HEK293 (cell line): ENCODE data around the gene SRP19.

Experiments used
- CTCF ChIA-PET: fragments of 350-600 bp; formaldehyde crosslinking; extraction: SDS; loops from one replicate; lab custom pipeline; 2021; ENCODE audit warnings: antibody characterized with exemption; lab: Yijun Ruan, JAX
- POLR2A ChIA-PET: fragments of 300-600 bp; formaldehyde crosslinking; extraction: SDS; loops from one replicate; lab custom pipeline; 2020; ENCODE audit warnings: antibody characterized with exemption, inconsistent platforms; lab: Yijun Ruan, JAX
- H3K27ac ChIP-seq: fragments of 200-500 bp; sonication (Bioruptor generic); 2 replicates; pipeline ENCODE4 v1.5.1; 2014; ENCODE audit warnings: low read depth, low read length, control low read depth, inconsistent platforms; ENCODE audit errors: extremely low read depth
- H3K36me3 ChIP-seq, 2 experiments: fragments of 200-500 bp in 1 of 2; sonication (Bioruptor generic) in 1 of 2; 1 replicate in 1 of 2; 2 replicates in 1 of 2; pipeline ENCODE4 v1.5.1; 2014 to 2017; ENCODE audit warnings: inconsistent platforms in 2 of 2, low read length in 2 of 2; ENCODE audit not compliant: control insufficient read depth in 2 of 2, insufficient read depth in 1 of 2
- H3K4me1 ChIP-seq: fragments of 200-500 bp; sonication (Bioruptor generic); 2 replicates; pipeline ENCODE4 v1.5.1; 2014; ENCODE audit warnings: mild to moderate bottlenecking, low read length, inconsistent platforms; ENCODE audit not compliant: control insufficient read depth, insufficient read depth
- H3K4me3 ChIP-seq: 2 replicates; pipeline ENCODE4 v1.5.1; 2011; ENCODE audit warnings: low read depth, mild to moderate bottlenecking, control low read depth, low read length, moderate library complexity
- H3K9me3 ChIP-seq: fragments of 200-500 bp; sonication (Bioruptor generic); 2 replicates; pipeline ENCODE4 v1.5.1; 2014; ENCODE audit warnings: low read depth, low read length, inconsistent platforms; ENCODE audit not compliant: control insufficient read depth, insufficient read depth
- KLF7 ChIP-seq: fragments of 450-650 bp; formaldehyde crosslinking; IDR thresholded peaks from 2 replicates; pipeline ENCODE4 v1.5.1; 2016; ENCODE audit warnings: missing biosample characterization, missing genetic modification characterization, borderline replicate concordance
- MEIS1 ChIP-seq: sonication (generic); formaldehyde crosslinking; IDR thresholded peaks from 2 replicates; pipeline ENCODE4 v1.8.1; 2022; ENCODE audit warnings: missing genetic modification reagents, mild to moderate bottlenecking, borderline replicate concordance
- YY2 ChIP-seq: fragments of 450-650 bp; formaldehyde crosslinking; IDR thresholded peaks from 2 replicates; pipeline ENCODE4 v1.5.1; 2016; ENCODE audit warnings: missing biosample characterization, missing genetic modification characterization
- ZBTB20 ChIP-seq: fragments of 450-650 bp; formaldehyde crosslinking; IDR thresholded peaks from 2 replicates; pipeline ENCODE4 v1.5.1; 2016; ENCODE audit warnings: missing biosample characterization, missing genetic modification characterization
- ZNF133 ChIP-seq: fragments of 450-650 bp; formaldehyde crosslinking; IDR thresholded peaks from 2 replicates; pipeline ENCODE4 v1.5.1; 2016; ENCODE audit warnings: missing biosample characterization, missing genetic modification characterization
- ZNF146 ChIP-seq: fragments of 450-650 bp; formaldehyde crosslinking; IDR thresholded peaks from 2 replicates; pipeline ENCODE4 v1.5.1; 2016; ENCODE audit warnings: missing biosample characterization, missing genetic modification characterization
- ZNF157 ChIP-seq: fragments of 450-650 bp; formaldehyde crosslinking; IDR thresholded peaks from 2 replicates; pipeline ENCODE4 v1.5.1; 2016; ENCODE audit warnings: missing biosample characterization, missing genetic modification characterization
- ZNF274 ChIP-seq, 2 experiments: fragments of 200-500 bp in 1 of 2; fragments of 450-650 bp in 1 of 2; sonication (Bioruptor generic) in 1 of 2; formaldehyde crosslinking in 1 of 2; IDR thresholded peaks; 2 replicates each; pipeline versions ENCODE4 v1.5.1 to v1.6.1; 2014 to 2016; ENCODE audit warnings: borderline replicate concordance in 1 of 2, inconsistent platforms in 1 of 2, low read length in 1 of 2, missing biosample characterization in 1 of 2, missing genetic modification characterization in 1 of 2
- ZNF302 ChIP-seq: fragments of 450-650 bp; formaldehyde crosslinking; IDR thresholded peaks from 2 replicates; pipeline ENCODE4 v1.5.1; 2016; ENCODE audit warnings: missing biosample characterization, missing genetic modification characterization, low read depth
- ZNF341 ChIP-seq: fragments of 450-650 bp; formaldehyde crosslinking; IDR thresholded peaks from 2 replicates; pipeline ENCODE4; 2016; ENCODE audit warnings: low read depth, missing biosample characterization, missing genetic modification characterization
- ZNF37A ChIP-seq: fragments of 450-650 bp; IDR thresholded peaks from 2 replicates; pipeline ENCODE4 v1.5.1; 2018; ENCODE audit warnings: missing biosample characterization, missing genetic modification characterization
- ZNF548 ChIP-seq: fragments of 450-650 bp; formaldehyde crosslinking; IDR thresholded peaks from 2 replicates; pipeline ENCODE4 v1.5.1; 2016; ENCODE audit warnings: missing biosample characterization, missing genetic modification characterization
- ZNF555 ChIP-seq: fragments of 450-650 bp; formaldehyde crosslinking; conservative IDR thresholded peaks from 2 replicates; pipeline ENCODE4 v1.5.1; 2017; ENCODE audit warnings: missing biosample characterization, mild to moderate bottlenecking, missing genetic modification characterization, inconsistent platforms
- ZNF660 ChIP-seq: fragments of 450-650 bp; IDR thresholded peaks from 2 replicates; pipeline ENCODE4 v1.5.1; 2018; ENCODE audit warnings: missing biosample characterization, mild to moderate bottlenecking, missing genetic modification characterization
- ZNF830 ChIP-seq: fragments of 450-650 bp; IDR thresholded peaks from 2 replicates; pipeline ENCODE4 v1.5.0; 2018; ENCODE audit warnings: missing biosample characterization, missing genetic modification characterization, low read depth, mild to moderate bottlenecking, moderate library complexity
- ZSCAN16 ChIP-seq: fragments of 450-650 bp; formaldehyde crosslinking; IDR thresholded peaks from 2 replicates; pipeline ENCODE4 v1.5.1; 2016; ENCODE audit warnings: missing biosample characterization, missing genetic modification characterization
- TF ChIP-seq, protein P1 (sequence below): fragments of 450-650 bp; formaldehyde crosslinking; IDR thresholded peaks from 2 replicates; pipeline ENCODE4 v1.5.1; 2016; ENCODE audit warnings: missing biosample characterization, missing genetic modification characterization
- TF ChIP-seq, protein P2 (sequence below): fragments of 450-650 bp; formaldehyde crosslinking; IDR thresholded peaks from 2 replicates; pipeline ENCODE4; 2016; ENCODE audit warnings: missing biosample characterization, missing genetic modification characterization
- TF ChIP-seq, protein P3 (sequence below): fragments of 450-650 bp; IDR thresholded peaks from 2 replicates; pipeline ENCODE4 v1.5.1; 2018; ENCODE audit warnings: missing biosample characterization, mild to moderate bottlenecking, missing genetic modification characterization
- TF ChIP-seq, protein P4 (sequence below): fragments of 450-650 bp; formaldehyde crosslinking; IDR thresholded peaks from 2 replicates; pipeline ENCODE4 v1.5.1; 2017; ENCODE audit warnings: missing biosample characterization, missing genetic modification characterization
- TF ChIP-seq, protein P5 (sequence below): fragments of 450-650 bp; formaldehyde crosslinking; IDR thresholded peaks from 2 replicates; pipeline ENCODE4 v1.5.1; 2016; ENCODE audit warnings: missing biosample characterization, missing genetic modification characterization, borderline replicate concordance
- TF ChIP-seq, protein P6 (sequence below): fragments of 450-650 bp; formaldehyde crosslinking; IDR thresholded peaks from 2 replicates; pipeline ENCODE4 v1.5.1; 2016; ENCODE audit warnings: missing biosample characterization, missing genetic modification characterization

SRP19 gene

DNA sequence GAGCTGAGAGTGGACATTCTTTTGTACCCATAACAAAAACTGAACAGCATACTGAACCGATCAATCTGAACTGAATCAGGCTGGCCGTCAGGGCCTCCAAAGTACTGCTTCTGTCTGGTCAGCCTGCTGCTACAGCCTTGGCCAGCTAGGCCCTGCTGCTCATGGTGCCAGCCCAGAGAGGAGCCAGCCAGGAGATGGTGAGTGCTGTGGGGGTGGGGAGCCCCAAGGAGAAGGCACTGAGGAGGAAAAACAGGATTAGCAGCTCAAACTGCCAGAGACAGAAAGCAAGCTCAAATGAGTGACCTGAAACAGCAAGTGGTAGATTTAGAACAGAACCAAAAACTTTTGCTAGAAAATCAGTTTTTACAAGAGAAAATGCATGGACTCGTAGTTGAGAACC lies 23.9 kb downstream of the SRP19 start:
- TF ChIP-seq, protein P1, sequence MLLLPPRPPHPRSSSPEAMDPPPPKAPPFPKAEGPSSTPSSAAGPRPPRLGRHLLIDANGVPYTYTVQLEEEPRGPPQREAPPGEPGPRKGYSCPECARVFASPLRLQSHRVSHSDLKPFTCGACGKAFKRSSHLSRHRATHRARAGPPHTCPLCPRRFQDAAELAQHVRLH (tag by site-specific recombination): no peak
- TF ChIP-seq ZNF341 (tag by site-specific recombination) (no peak), ZNF133 (tag by site-specific recombination) (no peak)
- TF ChIP-seq, protein P2, sequence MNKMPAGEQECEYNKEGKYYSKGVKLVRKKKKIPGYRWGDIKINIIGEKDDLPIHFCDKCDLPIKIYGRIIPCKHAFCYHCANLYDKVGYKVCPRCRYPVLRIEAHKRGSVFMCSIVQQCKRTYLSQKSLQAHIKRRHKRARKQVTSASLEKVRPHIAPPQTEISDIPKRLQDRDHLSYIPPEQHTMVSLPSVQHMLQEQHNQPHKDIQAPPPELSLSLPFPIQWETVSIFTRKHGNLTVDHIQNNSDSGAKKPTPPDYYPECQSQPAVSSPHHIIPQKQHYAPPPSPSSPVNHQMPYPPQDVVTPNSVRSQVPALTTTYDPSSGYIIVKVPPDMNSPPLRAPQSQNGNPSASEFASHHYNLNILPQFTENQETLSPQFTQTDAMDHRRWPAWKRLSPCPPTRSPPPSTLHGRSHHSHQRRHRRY (tag by site-specific recombination): no peak

DNA sequence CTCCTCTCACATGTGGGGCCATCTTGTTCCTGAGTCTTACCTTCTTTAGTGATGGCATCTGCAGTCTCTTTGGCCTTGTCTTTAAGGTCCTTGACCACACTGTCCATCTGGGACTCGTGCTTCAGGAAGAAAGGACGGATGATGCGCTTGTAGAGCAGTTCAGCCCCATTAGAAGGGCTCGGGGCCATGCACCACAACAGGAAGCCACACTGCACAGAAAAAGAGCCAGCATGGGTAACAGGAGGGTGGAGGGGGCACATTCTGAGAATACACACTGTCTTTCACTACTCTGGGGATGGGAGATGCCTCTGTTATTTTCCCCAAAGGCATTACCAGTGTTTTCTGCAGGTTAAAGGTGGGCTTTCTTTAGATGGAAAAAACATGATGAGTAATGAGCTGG lies 25.9 kb downstream of the SRP19 start:
- CTCF ChIA-PET: no interaction called here
- POLR2A ChIA-PET: no interaction called here
- TF ChIP-seq, protein P3, sequence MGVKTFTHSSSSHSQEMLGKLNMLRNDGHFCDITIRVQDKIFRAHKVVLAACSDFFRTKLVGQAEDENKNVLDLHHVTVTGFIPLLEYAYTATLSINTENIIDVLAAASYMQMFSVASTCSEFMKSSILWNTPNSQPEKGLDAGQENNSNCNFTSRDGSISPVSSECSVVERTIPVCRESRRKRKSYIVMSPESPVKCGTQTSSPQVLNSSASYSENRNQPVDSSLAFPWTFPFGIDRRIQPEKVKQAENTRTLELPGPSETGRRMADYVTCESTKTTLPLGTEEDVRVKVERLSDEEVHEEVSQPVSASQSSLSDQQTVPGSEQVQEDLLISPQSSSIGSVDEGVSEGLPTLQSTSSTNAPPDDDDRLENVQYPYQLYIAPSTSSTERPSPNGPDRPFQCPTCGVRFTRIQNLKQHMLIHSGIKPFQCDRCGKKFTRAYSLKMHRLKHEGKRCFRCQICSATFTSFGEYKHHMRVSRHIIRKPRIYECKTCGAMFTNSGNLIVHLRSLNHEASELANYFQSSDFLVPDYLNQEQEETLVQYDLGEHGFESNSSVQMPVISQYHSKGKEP (tag by site-specific recombination): no peak
- TF ChIP-seq ZNF157 (tag by site-specific recombination) (no peak), ZNF302 (tag by site-specific recombination) (no peak), ZNF555 (tag by site-specific recombination) (no peak), MEIS1 (CRISPR knock-in tag) (no peak), ZNF660 (tag by site-specific recombination) (no peak), ZNF274 (IDR thresholded peaks at IDR 0.05; ENCODE audit: low read length) (no peak), ZNF274 (tag by site-specific recombination; IDR thresholded peaks at IDR 0.05; ENCODE audit: borderline replicate concordance) (no peak), ZNF146 (no peak), ZBTB20 (tag by site-specific recombination) (no peak), ZSCAN16 (tag by site-specific recombination) (no peak), KLF7 (tag by site-specific recombination) (no peak), ZNF37A (tag by site-specific recombination) (no peak), YY2 (tag by site-specific recombination) (no peak), ZNF548 (tag by site-specific recombination) (no peak), ZNF830 (tag by site-specific recombination) (no peak)
- TF ChIP-seq, protein P4, sequence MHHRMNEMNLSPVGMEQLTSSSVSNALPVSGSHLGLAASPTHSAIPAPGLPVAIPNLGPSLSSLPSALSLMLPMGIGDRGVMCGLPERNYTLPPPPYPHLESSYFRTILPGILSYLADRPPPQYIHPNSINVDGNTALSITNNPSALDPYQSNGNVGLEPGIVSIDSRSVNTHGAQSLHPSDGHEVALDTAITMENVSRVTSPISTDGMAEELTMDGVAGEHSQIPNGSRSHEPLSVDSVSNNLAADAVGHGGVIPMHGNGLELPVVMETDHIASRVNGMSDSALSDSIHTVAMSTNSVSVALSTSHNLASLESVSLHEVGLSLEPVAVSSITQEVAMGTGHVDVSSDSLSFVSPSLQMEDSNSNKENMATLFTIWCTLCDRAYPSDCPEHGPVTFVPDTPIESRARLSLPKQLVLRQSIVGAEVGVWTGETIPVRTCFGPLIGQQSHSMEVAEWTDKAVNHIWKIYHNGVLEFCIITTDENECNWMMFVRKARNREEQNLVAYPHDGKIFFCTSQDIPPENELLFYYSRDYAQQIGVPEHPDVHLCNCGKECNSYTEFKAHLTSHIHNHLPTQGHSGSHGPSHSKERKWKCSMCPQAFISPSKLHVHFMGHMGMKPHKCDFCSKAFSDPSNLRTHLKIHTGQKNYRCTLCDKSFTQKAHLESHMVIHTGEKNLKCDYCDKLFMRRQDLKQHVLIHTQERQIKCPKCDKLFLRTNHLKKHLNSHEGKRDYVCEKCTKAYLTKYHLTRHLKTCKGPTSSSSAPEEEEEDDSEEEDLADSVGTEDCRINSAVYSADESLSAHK (tag by site-specific recombination): no peak
- TF ChIP-seq, protein P5, sequence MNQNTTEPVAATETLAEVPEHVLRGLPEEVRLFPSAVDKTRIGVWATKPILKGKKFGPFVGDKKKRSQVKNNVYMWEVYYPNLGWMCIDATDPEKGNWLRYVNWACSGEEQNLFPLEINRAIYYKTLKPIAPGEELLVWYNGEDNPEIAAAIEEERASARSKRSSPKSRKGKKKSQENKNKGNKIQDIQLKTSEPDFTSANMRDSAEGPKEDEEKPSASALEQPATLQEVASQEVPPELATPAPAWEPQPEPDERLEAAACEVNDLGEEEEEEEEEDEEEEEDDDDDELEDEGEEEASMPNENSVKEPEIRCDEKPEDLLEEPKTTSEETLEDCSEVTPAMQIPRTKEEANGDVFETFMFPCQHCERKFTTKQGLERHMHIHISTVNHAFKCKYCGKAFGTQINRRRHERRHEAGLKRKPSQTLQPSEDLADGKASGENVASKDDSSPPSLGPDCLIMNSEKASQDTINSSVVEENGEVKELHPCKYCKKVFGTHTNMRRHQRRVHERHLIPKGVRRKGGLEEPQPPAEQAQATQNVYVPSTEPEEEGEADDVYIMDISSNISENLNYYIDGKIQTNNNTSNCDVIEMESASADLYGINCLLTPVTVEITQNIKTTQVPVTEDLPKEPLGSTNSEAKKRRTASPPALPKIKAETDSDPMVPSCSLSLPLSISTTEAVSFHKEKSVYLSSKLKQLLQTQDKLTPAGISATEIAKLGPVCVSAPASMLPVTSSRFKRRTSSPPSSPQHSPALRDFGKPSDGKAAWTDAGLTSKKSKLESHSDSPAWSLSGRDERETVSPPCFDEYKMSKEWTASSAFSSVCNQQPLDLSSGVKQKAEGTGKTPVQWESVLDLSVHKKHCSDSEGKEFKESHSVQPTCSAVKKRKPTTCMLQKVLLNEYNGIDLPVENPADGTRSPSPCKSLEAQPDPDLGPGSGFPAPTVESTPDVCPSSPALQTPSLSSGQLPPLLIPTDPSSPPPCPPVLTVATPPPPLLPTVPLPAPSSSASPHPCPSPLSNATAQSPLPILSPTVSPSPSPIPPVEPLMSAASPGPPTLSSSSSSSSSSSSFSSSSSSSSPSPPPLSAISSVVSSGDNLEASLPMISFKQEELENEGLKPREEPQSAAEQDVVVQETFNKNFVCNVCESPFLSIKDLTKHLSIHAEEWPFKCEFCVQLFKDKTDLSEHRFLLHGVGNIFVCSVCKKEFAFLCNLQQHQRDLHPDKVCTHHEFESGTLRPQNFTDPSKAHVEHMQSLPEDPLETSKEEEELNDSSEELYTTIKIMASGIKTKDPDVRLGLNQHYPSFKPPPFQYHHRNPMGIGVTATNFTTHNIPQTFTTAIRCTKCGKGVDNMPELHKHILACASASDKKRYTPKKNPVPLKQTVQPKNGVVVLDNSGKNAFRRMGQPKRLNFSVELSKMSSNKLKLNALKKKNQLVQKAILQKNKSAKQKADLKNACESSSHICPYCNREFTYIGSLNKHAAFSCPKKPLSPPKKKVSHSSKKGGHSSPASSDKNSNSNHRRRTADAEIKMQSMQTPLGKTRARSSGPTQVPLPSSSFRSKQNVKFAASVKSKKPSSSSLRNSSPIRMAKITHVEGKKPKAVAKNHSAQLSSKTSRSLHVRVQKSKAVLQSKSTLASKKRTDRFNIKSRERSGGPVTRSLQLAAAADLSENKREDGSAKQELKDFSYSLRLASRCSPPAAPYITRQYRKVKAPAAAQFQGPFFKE: no peak
- TF ChIP-seq, protein P6, sequence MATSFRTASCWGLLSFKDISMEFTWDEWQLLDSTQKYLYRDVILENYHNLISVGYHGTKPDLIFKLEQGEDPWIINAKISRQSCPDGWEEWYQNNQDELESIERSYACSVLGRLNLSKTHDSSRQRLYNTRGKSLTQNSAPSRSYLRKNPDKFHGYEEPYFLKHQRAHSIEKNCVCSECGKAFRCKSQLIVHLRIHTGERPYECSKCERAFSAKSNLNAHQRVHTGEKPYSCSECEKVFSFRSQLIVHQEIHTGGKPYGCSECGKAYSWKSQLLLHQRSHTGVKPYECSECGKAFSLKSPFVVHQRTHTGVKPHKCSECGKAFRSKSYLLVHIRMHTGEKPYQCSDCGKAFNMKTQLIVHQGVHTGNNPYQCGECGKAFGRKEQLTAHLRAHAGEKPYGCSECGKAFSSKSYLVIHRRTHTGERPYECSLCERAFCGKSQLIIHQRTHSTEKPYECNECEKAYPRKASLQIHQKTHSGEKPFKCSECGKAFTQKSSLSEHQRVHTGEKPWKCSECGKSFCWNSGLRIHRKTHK (tag by site-specific recombination): no peak
- Histone ChIP-seq H3K9me3 (no peaks in the 10 kb centered on the region), H3K27ac (no peak overlapping the region), H3K4me1 (no peaks in the 10 kb centered on the region), H3K4me3 (no peak overlapping the region), H3K36me3 (peaks cover 27 to 74% of the 10 kb centered on the region in 2 experiments)

More for the DNA sequence above, 23.9 kb downstream of the SRP19 start:
- POLR2A ChIA-PET: no interaction called here
- H3K27ac ChIP-seq: no peak overlapping the region
- CTCF ChIA-PET: no interaction called here
- H3K4me1 ChIP-seq: no peaks in the 10 kb centered on the region
- no peak overlapping the region for H3K4me3 ChIP-seq
- H3K36me3 ChIP-seq: peaks cover 30 to 86% of the 10 kb centered on the region in 2 experiments
- H3K9me3 ChIP-seq: no peaks in the 10 kb centered on the region
